Mesenchymal stem cell (in vitro differentiated cells and primary cell): ENCODE results near the gene ABI2.
A peak's percentile ranks its signal among the peaks of the same experiment; 100 is the strongest.

Experiments used
- DNase-seq: peaks from one replicate; pipeline ENCODE4 v3.0.0-alpha.2; 2013
- H2AFZ ChIP-seq: one replicate; pipeline ENCODE4 v1.6.1; 2013; ENCODE audit warnings: low read depth, mild to moderate bottlenecking, control low read depth, inconsistent platforms, low read length, moderate library complexity
- H2AK5ac ChIP-seq: 2 replicates; pipeline ENCODE4 v1.6.1; 2013; ENCODE audit warnings: low read length, moderate library complexity, mild to moderate bottlenecking, inconsistent platforms; ENCODE audit not compliant: severe bottlenecking
- H2BK120ac ChIP-seq: one replicate; pipeline ENCODE4 v1.6.1; 2013; ENCODE audit warnings: low read depth, mild to moderate bottlenecking, inconsistent platforms, low read length, moderate library complexity
- H2BK12ac ChIP-seq, 2 experiments: one replicate each; pipeline ENCODE4 v1.6.1; 2013; ENCODE audit warnings: inconsistent platforms in 2 of 2, low read length in 2 of 2, mild to moderate bottlenecking in 2 of 2, moderate library complexity in 2 of 2, control low read depth in 1 of 2
- H2BK15ac ChIP-seq: one replicate; pipeline ENCODE4 v1.6.1; 2013; ENCODE audit warnings: mild to moderate bottlenecking, low read depth, inconsistent platforms; ENCODE audit not compliant: poor library complexity, severe bottlenecking
- H2BK5ac ChIP-seq: 2 replicates; pipeline ENCODE4 v1.6.1; 2013; ENCODE audit warnings: low read depth, mild to moderate bottlenecking, low read length, control low read depth, inconsistent platforms; ENCODE audit not compliant: poor library complexity, severe bottlenecking
- H3K14ac ChIP-seq, 2 experiments: one replicate each; pipeline ENCODE4 v1.6.1; 2013; ENCODE audit warnings: inconsistent platforms in 2 of 2, low read length in 2 of 2, control low read depth in 1 of 2, mild to moderate bottlenecking in 1 of 2, moderate library complexity in 1 of 2
- H3K18ac ChIP-seq, 2 experiments: one replicate each; pipeline ENCODE4 v1.6.1; 2013; ENCODE audit warnings: inconsistent platforms in 2 of 2, low read length in 2 of 2, control low read depth in 1 of 2, low read depth in 1 of 2, mild to moderate bottlenecking in 1 of 2
- H3K23ac ChIP-seq, 2 experiments: one replicate each; pipeline ENCODE4 v1.6.1; 2013; ENCODE audit warnings: inconsistent platforms in 2 of 2, low read length in 2 of 2, mild to moderate bottlenecking in 2 of 2, moderate library complexity in 2 of 2, control low read depth in 1 of 2
- H3K27ac ChIP-seq: 2 replicates; pipeline ENCODE4 v1.5.1; 2013; ENCODE audit warnings: mild to moderate bottlenecking, moderate library complexity, low read length, control low read depth, inconsistent platforms; ENCODE audit not compliant: poor library complexity, severe bottlenecking
- H3K27me3 ChIP-seq, 2 experiments: 2 replicates each; pipeline versions ENCODE4 v1.6.1 to v1.7.0; 2013; ENCODE audit warnings: low read length in 2 of 2, mild to moderate bottlenecking in 2 of 2, moderate library complexity in 2 of 2, control low read depth in 1 of 2, inconsistent platforms in 1 of 2; ENCODE audit not compliant: control insufficient read depth in 1 of 2, insufficient read depth in 1 of 2
- H3K36me3 ChIP-seq, 2 experiments: 2 replicates each; pipeline versions ENCODE4 v1.6.1 to v1.7.0; 2013; ENCODE audit warnings: low read length in 2 of 2, control low read depth in 1 of 2, inconsistent platforms in 1 of 2, low read depth in 1 of 2, mild to moderate bottlenecking in 1 of 2; ENCODE audit not compliant: insufficient read depth in 2 of 2, control insufficient read depth in 1 of 2
- H3K4ac ChIP-seq, 2 experiments: one replicate each; pipeline ENCODE4 v1.6.1; 2013; ENCODE audit warnings: inconsistent platforms in 2 of 2, low read length in 2 of 2, mild to moderate bottlenecking in 2 of 2, moderate library complexity in 2 of 2, control low read depth in 1 of 2, low read depth in 1 of 2
- H3K4me1 ChIP-seq: 2 replicates; pipeline ENCODE4 v1.6.1; 2013; ENCODE audit warnings: low read depth, low read length, control low read depth; ENCODE audit not compliant: control insufficient read depth, insufficient read depth
- H3K4me2 ChIP-seq: 2 replicates; pipeline ENCODE4 v1.6.1; 2013; ENCODE audit warnings: low read length, mild to moderate bottlenecking, inconsistent platforms; ENCODE audit not compliant: poor library complexity, severe bottlenecking
- H3K4me3 ChIP-seq, 2 experiments: 2 replicates each; pipeline versions ENCODE4 v1.5.1 to v1.7.0; 2013; ENCODE audit warnings: low read length in 2 of 2, mild to moderate bottlenecking in 2 of 2, control low read depth in 1 of 2, low read depth in 1 of 2; ENCODE audit not compliant: insufficient read depth in 1 of 2
- H3K79me1 ChIP-seq: replicated peaks from 2 replicates; pipeline ENCODE4 v1.6.1; 2013; ENCODE audit warnings: mild to moderate bottlenecking, control low read depth, low read length, inconsistent platforms; ENCODE audit not compliant: poor library complexity, severe bottlenecking
- H3K9ac ChIP-seq: 2 replicates; pipeline ENCODE4 v1.7.0; 2013; ENCODE audit warnings: mild to moderate bottlenecking, low read length, moderate library complexity
- H3K9me3 ChIP-seq: 2 replicates; pipeline ENCODE4 v1.7.0; 2013; ENCODE audit warnings: mild to moderate bottlenecking, low read length; ENCODE audit not compliant: control insufficient read depth
- H4K8ac ChIP-seq: one replicate; pipeline ENCODE4 v1.6.1; 2013; ENCODE audit warnings: inconsistent platforms, mild to moderate bottlenecking, low read length, moderate library complexity
- H4K91ac ChIP-seq: one replicate; pipeline ENCODE4 v1.6.1; 2013; ENCODE audit warnings: mild to moderate bottlenecking, low read length, inconsistent platforms
- WGBS: methylation state at CpG from one replicate; pipeline ENCODE4 v1.1.7; 2013; ENCODE audit warnings: mixed read lengths; 5-methylcytosine and 5-hydroxymethylcytosine counted together

ABI2 gene

GRCh38 chr2:203432811-203433210, 104.6 kb downstream of the ABI2 start:
- H2BK12ac ChIP-seq, result no peak overlapping the region
- no peak overlapping the region for H4K91ac ChIP-seq
- peaks cover 8 to 61% of the 10 kb centered on the region in 2 experiments for H3K36me3 ChIP-seq
- no peak overlapping the region for H3K18ac ChIP-seq
- DNase-seq, result no peak
- 98% methylated on average over 5 of the region's 6 CpGs for WGBS
- no peak overlapping the region for H2BK5ac ChIP-seq
- H3K14ac ChIP-seq, result no peak overlapping the region
- no peak overlapping the region for H2BK15ac ChIP-seq
- no peak overlapping the region for H3K9ac ChIP-seq
- no peak overlapping the region for H2AFZ ChIP-seq
- H3K23ac ChIP-seq, result no peak overlapping the region
- H3K4ac ChIP-seq, result no peak overlapping the region
- H3K9me3 ChIP-seq, result no peaks in the 10 kb centered on the region
- H2BK120ac ChIP-seq, result no peak overlapping the region
- no peaks in the 10 kb centered on the region for H3K4me1 ChIP-seq
- no peak overlapping the region for H3K4me3 ChIP-seq
- H3K27me3 ChIP-seq, result no peaks in the 10 kb centered on the region
- H2AK5ac ChIP-seq, result no peak overlapping the region
- peaks cover 9% of the 10 kb centered on the region for H3K79me1 ChIP-seq
- no peak overlapping the region for H4K8ac ChIP-seq
- no peak overlapping the region for H3K4me2 ChIP-seq
- H3K27ac ChIP-seq, result no peak overlapping the region

- H2BK120ac ChIP-seq, result no peak overlapping the region
- no peak overlapping the region for H2AK5ac ChIP-seq
- no peak overlapping the region for H3K23ac ChIP-seq
- no peak overlapping the region for H2BK5ac ChIP-seq
- H3K79me1 ChIP-seq, result peaks cover 24% of the 10 kb centered on the region
- no peak overlapping the region for H3K27ac ChIP-seq
- no peak overlapping the region for H3K4me3 ChIP-seq
- no peak overlapping the region for H3K18ac ChIP-seq
- 90% methylated on average over 2 of the region's 2 CpGs for WGBS
- H2BK12ac ChIP-seq, result no peak overlapping the region
- no peak overlapping the region for H4K91ac ChIP-seq
- no peak overlapping the region for H3K9ac ChIP-seq
- no peaks in the 10 kb centered on the region for H3K27me3 ChIP-seq
- H3K4me1 ChIP-seq, result no peaks in the 10 kb centered on the region
- no peaks in the 10 kb centered on the region for H3K9me3 ChIP-seq
- H2AFZ ChIP-seq, result no peak overlapping the region
- DNase-seq, result no peak
- H3K4ac ChIP-seq, result no peak overlapping the region
- H3K14ac ChIP-seq, result no peak overlapping the region
- H4K8ac ChIP-seq, result no peak overlapping the region
- no peak overlapping the region for H3K4me2 ChIP-seq
- H3K36me3 ChIP-seq, result peaks cover 24 to 67% of the 10 kb centered on the region in 2 experiments
- H2BK15ac ChIP-seq, result no peak overlapping the region
These were observed 108.3 kb downstream of the ABI2 start for GRCh38 chr2:203436496-203436895.

- H2AK5ac ChIP-seq, result no peak overlapping the region
- H3K9ac ChIP-seq, result no peak overlapping the region
- DNase-seq, result peak; percentile 34
- peaks cover 30 to 75% of the 10 kb centered on the region in 2 experiments for H3K36me3 ChIP-seq
- no peak overlapping the region for H2BK5ac ChIP-seq
- no peak overlapping the region for H4K91ac ChIP-seq
- no peaks in the 10 kb centered on the region for H3K27me3 ChIP-seq
- H3K23ac ChIP-seq, result no peak overlapping the region
- no peak overlapping the region for H3K27ac ChIP-seq
- H2BK12ac ChIP-seq, result no peak overlapping the region
- no peak overlapping the region for H3K4me3 ChIP-seq
- peaks cover 24% of the 10 kb centered on the region for H3K79me1 ChIP-seq
- no peak overlapping the region for H3K4me2 ChIP-seq
- H2BK120ac ChIP-seq, result no peak overlapping the region
- H2AFZ ChIP-seq, result no peak overlapping the region
- no peak overlapping the region for H3K4ac ChIP-seq
- no peaks in the 10 kb centered on the region for H3K9me3 ChIP-seq
- no peak overlapping the region for H2BK15ac ChIP-seq
- no peak overlapping the region for H3K14ac ChIP-seq
- no peak overlapping the region for H4K8ac ChIP-seq
- WGBS, result 100% methylated on average over 2 of the region's 4 CpGs
- H3K18ac ChIP-seq, result no peak overlapping the region
- peaks cover 1% of the 10 kb centered on the region for H3K4me1 ChIP-seq
These were observed 109.3 kb downstream of the ABI2 start for GRCh38 chr2:203437511-203437910.

GRCh38 chr2:203438528-203438927, 110.3 kb downstream of the ABI2 start:
- Histone ChIP-seq H3K9me3 (no peaks in the 10 kb centered on the region), H3K4me2 (no peak overlapping the region), H3K27ac (no peak overlapping the region), H2AFZ (no peak overlapping the region), H3K79me1 (peaks cover 24% of the 10 kb centered on the region), H2BK5ac (no peak overlapping the region), H3K18ac (no peak overlapping the region), H3K36me3 (peaks cover 31 to 80% of the 10 kb centered on the region in 2 experiments), H3K23ac (no peak overlapping the region), H3K4me1 (peaks cover 2% of the 10 kb centered on the region), H3K14ac (no peak overlapping the region), H4K91ac (no peak overlapping the region), H3K4me3 (no peak overlapping the region), H3K9ac (no peak overlapping the region), H2BK12ac (no peak overlapping the region), H3K4ac (no peak overlapping the region), H2AK5ac (no peak overlapping the region), H4K8ac (no peak overlapping the region), H2BK120ac (no peak overlapping the region), H2BK15ac (no peak overlapping the region), H3K27me3 (no peaks in the 10 kb centered on the region)
- DNase-seq, result no peak
- WGBS, result 93% methylated on average over 2 of the region's 2 CpGs
